Epithelial cell of proximal tubule (primary cell): ENCODE data around the gene HS6ST2. TPM values are rescaled to one million over a fixed set of nuclear protein-coding genes. Genes with fewer than 3 reads are reported as not detected.

ENCODE experiments used
- DNase-seq: peaks from one replicate; pipeline ENCODE4 v3.0.0-alpha.2; 2011; ENCODE audit warnings: low read depth
- H3K4me3 ChIP-seq: 2 replicates; pipeline ENCODE4 v1.5.1; 2011; ENCODE audit warnings: low read depth, mild to moderate bottlenecking, low read length
- CTCF ChIP-seq: conservative IDR thresholded peaks from 2 replicates; pipeline ENCODE4 v1.5.1; 2012; ENCODE audit warnings: low read depth, mild to moderate bottlenecking, low read length
- total RNA-seq: library from RNA; depleted of rRNA; stranded (reverse); fragments of >200 nt; gene quantifications from 2 replicates; pipeline ENCODE4 v1.2.3, GENCODE V29; 2015

HS6ST2 gene
- total RNA-seq, 1 donor from 2014 or later: 9.2 TPM

- DNase-seq: no peak
- TF ChIP-seq CTCF: no peak
- H3K4me3 ChIP-seq: no peak overlapping the region
Observed at GRCh38 chrX:132710656-132711155, 247.7 kb downstream of the HS6ST2 start.

GRCh38 chrX:132708529-132708928 lies 249.9 kb downstream of the HS6ST2 start:
- no peak for TF ChIP-seq CTCF
- DNase-seq: no peak
- no peak overlapping the region for H3K4me3 ChIP-seq

- TF ChIP-seq CTCF: no peak
- DNase-seq: no peak
- H3K4me3 ChIP-seq: no peak overlapping the region
Observed at GRCh38 chrX:132704769-132705168, 253.7 kb downstream of the HS6ST2 start.

- DNase-seq: no peak
- TF ChIP-seq CTCF: no peak
- H3K4me3 ChIP-seq: no peak overlapping the region
Observed at GRCh38 chrX:132694382-132694781, 264.0 kb downstream of the HS6ST2 start.

- no peak for TF ChIP-seq CTCF
- no peak for DNase-seq
- H3K4me3 ChIP-seq: no peak overlapping the region
Observed at GRCh38 chrX:132692526-132692925, 265.9 kb downstream of the HS6ST2 start.

GRCh38 chrX:132692066-132692465 lies 266.4 kb downstream of the HS6ST2 start:
- no peak for TF ChIP-seq CTCF
- H3K4me3 ChIP-seq: no peak overlapping the region
- DNase-seq: no peak

- H3K4me3 ChIP-seq: no peak overlapping the region
- no peak for DNase-seq
- no peak for TF ChIP-seq CTCF
Observed at GRCh38 chrX:132689612-132690563, 268.5 kb downstream of the HS6ST2 start.
